Keratinocyte (primary cell): ENCODE data around the gene GTF2F1. TPM values are rescaled to one million over a fixed set of nuclear protein-coding genes. Genes with fewer than 3 reads are reported as not detected.
"Not testable (repeated sequence)": the region's sequence is repeated elsewhere in the genome, so short reads cannot be mapped to it uniquely, and the experiment has no call there.

ENCODE experiments used
- DNase-seq: peaks from one replicate; pipeline ENCODE4 v3.0.0-alpha.2; 2011; ENCODE audit warnings: low read depth, missing footprints, low spot score
- FAIRE-seq: peaks from 2 replicates; lab custom pipeline; 2011; peaks lifted over from hg19 to GRCh38; lab: Jason Lieb, UNC
- H2AFZ ChIP-seq: 2 replicates; pipeline ENCODE4 v1.6.0; 2012; ENCODE audit warnings: low read length, control low read depth, inconsistent platforms; ENCODE audit not compliant: control insufficient read depth
- H3K27ac ChIP-seq: 2 replicates; pipeline ENCODE4 v1.5.1; 2011; ENCODE audit warnings: low read length; ENCODE audit not compliant: control insufficient read depth, insufficient read depth
- H3K27me3 ChIP-seq: 3 replicates; pipeline ENCODE4 v1.6.0; 2011; ENCODE audit warnings: low read length; ENCODE audit not compliant: control insufficient read depth, insufficient read depth; ENCODE audit errors: extremely low read depth
- H3K36me3 ChIP-seq, 2 experiments: 2 replicates in 1 of 2; 3 replicates in 1 of 2; pipeline ENCODE4 v1.5.1; 2011; ENCODE audit warnings: low read length in 2 of 2, mild to moderate bottlenecking in 1 of 2; ENCODE audit not compliant: control insufficient read depth in 2 of 2, insufficient read depth in 2 of 2; ENCODE audit errors: extremely low read depth in 1 of 2
- H3K4me1 ChIP-seq: 3 replicates; pipeline ENCODE4 v1.5.1; 2011; ENCODE audit warnings: low read length; ENCODE audit not compliant: control insufficient read depth, insufficient read depth; ENCODE audit errors: extremely low read depth
- H3K4me2 ChIP-seq: 3 replicates; pipeline ENCODE4 v1.6.0; 2011; ENCODE audit warnings: low read depth, low read length; ENCODE audit not compliant: control insufficient read depth, insufficient read depth; ENCODE audit errors: extremely low read depth
- H3K4me3 ChIP-seq, 3 experiments: fragments of 200-600 bp in 1 of 3; sonication (generic) in 1 of 3; 2 replicates in 2 of 3; 3 replicates in 1 of 3; pipeline ENCODE4 v1.5.1; 2011 to 2016; ENCODE audit warnings: low read length in 3 of 3, mild to moderate bottlenecking in 3 of 3, control low read depth in 2 of 3, inconsistent platforms in 1 of 3, low read depth in 1 of 3, mixed read lengths in 1 of 3, mixed run types in 1 of 3, moderate library complexity in 1 of 3; ENCODE audit not compliant: control insufficient read depth in 2 of 3, insufficient read depth in 2 of 3; ENCODE audit errors: extremely low read depth in 1 of 3
- H3K79me2 ChIP-seq: 2 replicates; pipeline ENCODE4 v1.6.0; 2012; ENCODE audit warnings: low read length; ENCODE audit not compliant: control insufficient read depth, insufficient read depth
- H3K9ac ChIP-seq: 3 replicates; pipeline ENCODE4 v1.6.0; 2011; ENCODE audit warnings: low read length; ENCODE audit not compliant: control insufficient read depth, insufficient read depth; ENCODE audit errors: extremely low read depth
- H3K9me1 ChIP-seq: 3 replicates; pipeline ENCODE4 v1.6.0; 2011; ENCODE audit warnings: low read length; ENCODE audit not compliant: control insufficient read depth, insufficient read depth; ENCODE audit errors: extremely low read depth
- H3K9me3 ChIP-seq: 2 replicates; pipeline ENCODE4 v1.5.1; 2012; ENCODE audit warnings: low read depth, low read length; ENCODE audit not compliant: control insufficient read depth
- H4K20me1 ChIP-seq: 3 replicates; pipeline ENCODE4 v1.6.0; 2011; ENCODE audit warnings: low read length; ENCODE audit not compliant: control insufficient read depth, insufficient read depth; ENCODE audit errors: extremely low read depth
- CTCF ChIP-seq, 3 experiments: IDR thresholded peaks in 1 of 3; conservative IDR thresholded peaks in 1 of 3; optimal IDR thresholded peaks in 1 of 3; 2 replicates in 2 of 3; 3 replicates in 1 of 3; pipeline versions ENCODE3 to v1.5.1; 2011; ENCODE audit warnings: low read length in 3 of 3, mild to moderate bottlenecking in 3 of 3, moderate library complexity in 2 of 3, control low read depth in 1 of 3, inconsistent platforms in 1 of 3; ENCODE audit not compliant: insufficient read depth in 2 of 3; ENCODE audit errors: extremely low read depth in 1 of 3
- EZH2 ChIP-seq: IDR thresholded peaks from one replicate; pipeline ENCODE4 v1.6.1; 2012; ENCODE audit warnings: inconsistent platforms, mild to moderate bottlenecking, low read length, moderate library complexity
- dilution Hi-C: fragments of 300-500 bp; cut with MboI; formaldehyde crosslinking; loops from one replicate; pipeline ENCODE4 v1.7.0; 2020; ENCODE audit warnings: low sequenced_read_pairs; ENCODE audit not compliant: extremely low pct_ligation_motif_present
- polyA plus RNA-seq, 5 experiments: library from polyadenylated mRNA; depleted of rRNA in 3 of 5; stranded (reverse) in 3 of 5; stranded (forward) in 1 of 5; unstranded in 1 of 5; fragments of >200 nt; gene quantifications; 1 replicate in 1 of 5; 2 replicates in 3 of 5; 3 replicates in 1 of 5; pipeline versions ENCODE4 v1.2.1 to v1.2.3, GENCODE V29; 2011 to 2012; ENCODE audit warnings: missing spikeins in 2 of 5, low read depth in 1 of 5, low replicate concordance in 1 of 5

Gene GTF2F1
- polyA plus RNA-seq, 1 donor (not counting 4 experiments of a cell fraction or from before 2014, with no cell fraction given), result 37.3 TPM

GRCh38 chr19:6402058-6402457 is 9.1 kb upstream of the GTF2F1 start:
- Histone ChIP-seq H3K4me2 (no peak overlapping the region), H3K9me3 (no peaks in the 10 kb centered on the region), H4K20me1 (no peaks in the 10 kb centered on the region), H2AFZ (no peak overlapping the region), H3K9ac (no peak overlapping the region), H3K27me3 (no peaks in the 10 kb centered on the region), H3K4me3 (no peak overlapping the region), H3K79me2 (no peaks in the 10 kb centered on the region), H3K36me3 (no peaks in the 10 kb centered on the region), H3K4me1 (no peaks in the 10 kb centered on the region), H3K9me1 (no peaks in the 10 kb centered on the region), H3K27ac (no peak overlapping the region)
- FAIRE-seq (no peak), DNase-seq (no peak)
- TF ChIP-seq EZH2 (no peak), CTCF (optimal IDR thresholded peaks at IDR 0.05 in 1 of 3, IDR thresholded peaks at IDR 0.05 in 1 of 3, conservative IDR thresholded peaks at IDR 0.05 in 1 of 3; ENCODE audit: extremely low read depth in 1 of 3, insufficient read depth in 2 of 3, low read length in 3 of 3) (no peak)
- dilution Hi-C loops, result no loop called here

DNA sequence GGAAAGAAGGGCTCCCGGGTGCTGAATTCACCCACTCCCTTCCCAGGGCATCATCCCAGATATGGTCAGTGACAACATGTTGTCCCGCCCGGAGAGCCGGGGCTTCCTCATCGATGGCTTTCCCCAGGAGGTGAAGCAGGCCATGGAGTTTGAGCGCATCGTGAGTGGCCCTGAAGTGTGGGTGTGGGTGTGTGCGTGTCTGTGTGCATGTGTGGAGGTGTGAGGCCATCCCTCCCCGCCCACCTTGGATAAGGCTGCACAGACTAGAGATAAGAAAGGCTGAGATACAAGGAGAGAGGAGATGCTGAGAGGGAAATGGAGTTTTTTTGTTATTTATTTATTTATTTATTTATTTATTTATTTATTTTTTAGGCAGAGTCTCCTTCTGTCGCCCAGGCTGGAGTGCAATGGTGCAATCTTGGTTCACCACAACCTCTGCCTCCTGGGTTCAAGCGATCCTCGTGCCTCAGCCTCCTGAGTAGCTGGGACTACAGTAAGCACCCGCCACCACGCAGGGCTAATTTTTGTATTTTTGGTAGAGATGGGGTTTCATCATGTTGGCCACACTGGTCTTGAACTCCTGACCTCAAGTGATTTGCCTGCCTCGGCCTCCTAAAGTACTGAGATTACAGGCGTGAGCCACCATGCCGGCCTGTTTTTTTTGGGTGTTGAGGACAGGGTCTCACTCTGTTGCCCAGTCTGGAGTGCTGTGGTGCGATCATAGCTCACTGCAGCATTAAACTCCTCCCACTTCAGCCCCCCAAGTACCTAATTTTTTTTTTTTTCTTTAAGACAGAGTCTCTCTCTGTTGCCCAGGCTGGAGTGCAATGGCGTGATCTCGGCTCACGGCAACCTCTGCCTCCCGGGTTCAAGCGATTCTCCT is 7.3 kb upstream of the GTF2F1 start:
- H3K9ac ChIP-seq, dilution Hi-C loops, H2AFZ ChIP-seq: not testable (repeated sequence)

More for the DNA sequence above, 7.3 kb upstream of the GTF2F1 start:
- not testable (repeated sequence) for DNase-seq, H3K79me2 ChIP-seq, H3K4me1 ChIP-seq, H3K27me3 ChIP-seq, FAIRE-seq, H3K9me1 ChIP-seq, H3K4me2 ChIP-seq, H4K20me1 ChIP-seq, H3K36me3 ChIP-seq, H3K27ac ChIP-seq, H3K4me3 ChIP-seq, H3K9me3 ChIP-seq
